Endodermal cell (in vitro differentiated cells): Measurements from ENCODE around the gene SDR42E1. TPM values are rescaled to one million over a fixed set of nuclear protein-coding genes. Genes with fewer than 3 reads are reported as not detected.

Experiments
- DNase-seq: peaks from one replicate; pipeline ENCODE4 v3.0.0-alpha.2; 2017
- H3K27ac ChIP-seq: 2 replicates; pipeline ENCODE4 v1.5.1; 2013; ENCODE audit warnings: mild to moderate bottlenecking, low read depth, low read length, moderate library complexity
- H3K27me3 ChIP-seq: 2 replicates; pipeline ENCODE4 v1.6.1; 2013; ENCODE audit warnings: mild to moderate bottlenecking, low read length, moderate library complexity; ENCODE audit not compliant: insufficient read depth, control insufficient read depth, poor library complexity, severe bottlenecking
- H3K36me3 ChIP-seq: 2 replicates; pipeline ENCODE4 v1.7.0; 2013; ENCODE audit warnings: mild to moderate bottlenecking, low read length, moderate library complexity; ENCODE audit not compliant: control insufficient read depth, insufficient read depth
- H3K4me1 ChIP-seq: one replicate; pipeline ENCODE4 v1.7.0; 2013; ENCODE audit warnings: low read length; ENCODE audit not compliant: control insufficient read depth, insufficient read depth
- H3K4me3 ChIP-seq: 2 replicates; pipeline ENCODE4 v1.5.1; 2013; ENCODE audit warnings: mild to moderate bottlenecking, low read length, moderate library complexity
- H3K9ac ChIP-seq: 2 replicates; pipeline ENCODE4 v1.6.1; 2013; ENCODE audit warnings: mild to moderate bottlenecking, low read length, moderate library complexity; ENCODE audit not compliant: poor library complexity, severe bottlenecking; ENCODE audit errors: extremely low read depth
- H3K9me3 ChIP-seq: 2 replicates; pipeline ENCODE4 v1.6.1; 2013; ENCODE audit warnings: mild to moderate bottlenecking, low read length, moderate library complexity; ENCODE audit not compliant: control insufficient read depth
- H3K27ac Mint-ChIP-seq: 2 replicates; pipeline ENCODE4 v1.8.0; 2020; ENCODE audit warnings: mixed read lengths
- H3K27me3 Mint-ChIP-seq: 2 replicates; pipeline ENCODE4 v1.8.0; 2021; ENCODE audit warnings: mild to moderate bottlenecking, mixed read lengths; ENCODE audit not compliant: insufficient read depth
- H3K36me3 Mint-ChIP-seq: 2 replicates; pipeline ENCODE4 v1.8.0; 2020; ENCODE audit warnings: low read depth, mixed read lengths
- H3K4me1 Mint-ChIP-seq: 2 replicates; pipeline ENCODE4 v1.8.0; 2020; ENCODE audit warnings: mixed read lengths
- H3K4me3 Mint-ChIP-seq: 2 replicates; pipeline ENCODE4 v1.8.0; 2020; ENCODE audit warnings: mild to moderate bottlenecking, moderate library complexity, mixed read lengths
- H3K9me3 Mint-ChIP-seq: 2 replicates; pipeline ENCODE4 v1.8.0; 2020; ENCODE audit warnings: mild to moderate bottlenecking, mixed read lengths
- CTCF ChIP-seq: fragments of 200-600 bp; sonication (generic); conservative IDR thresholded peaks from 2 replicates; pipeline ENCODE4 v1.5.0; 2021; ENCODE audit warnings: antibody characterized with exemption, mild to moderate bottlenecking
- WGBS, 2 experiments: methylation state at CpG; one replicate each; pipeline versions ENCODE4 v1.1.5 to v1.1.7; 2013; ENCODE audit warnings: missing lambda C conversion rate in 2 of 2, mixed read lengths in 1 of 2; ENCODE audit not compliant: insufficient coverage in 1 of 2, insufficient read length in 1 of 2; 5-methylcytosine and 5-hydroxymethylcytosine counted together
- total RNA-seq, 2 donors: library from RNA; stranded (reverse); fragmentation: NEBNext Ultra II Directional in 1 of 2; extraction: Animal tissue kit (Norgen Biotek cat#: 25700) in 1 of 2; gene quantifications; 2 replicates in 1 of 2; 3 replicates in 1 of 2; pipeline ENCODE4 v1.2.1, GENCODE V29; 2021

SDR42E1 gene
- total RNA-seq, 2 donors from 2014 or later = 0.15 TPM; not detected in 1

- H3K9me3 ChIP-seq = no peaks in the 10 kb centered on the region
- WGBS, 2 experiments = 91 to 100% methylated on average over 1 to 3 of the region's 3 CpGs
- Mint-ChIP-seq H3K4me1 (peaks cover 2% of the 10 kb centered on the region), H3K27ac (no peak overlapping the region), H3K9me3 (no peaks in the 10 kb centered on the region), H3K36me3 (no peaks in the 10 kb centered on the region), H3K4me3 (no peak overlapping the region), H3K27me3 (peaks cover 10% of the 10 kb centered on the region)
- no peak for DNase-seq
- no peak overlapping the region for H3K4me3 ChIP-seq
- no peak overlapping the region for H3K9ac ChIP-seq
- H3K36me3 ChIP-seq = no peaks in the 10 kb centered on the region
- no peaks in the 10 kb centered on the region for H3K27me3 ChIP-seq
- H3K27ac ChIP-seq = no peak overlapping the region
- H3K4me1 ChIP-seq = peaks cover under 1% of the 10 kb centered on the region
- TF ChIP-seq CTCF = no peak
Observed at GRCh38 chr16:82044585-82044911, 33.3 kb upstream of the SDR42E1 start.

GRCh38 chr16:82043680-82044584 lies 32.7 kb upstream of the SDR42E1 start:
- Histone ChIP-seq H3K27me3 (peaks cover 5% of the 10 kb centered on the region), H3K27ac (no peak overlapping the region), H3K9me3 (no peaks in the 10 kb centered on the region), H3K4me3 (no peak overlapping the region), H3K9ac (no peak overlapping the region), H3K36me3 (no peaks in the 10 kb centered on the region), H3K4me1 (no peaks in the 10 kb centered on the region)
- no peaks in the 10 kb centered on the region for H3K4me1 Mint-ChIP-seq
- TF ChIP-seq CTCF = no peak
- 89 to 90% methylated on average over 4 to 6 of the region's 6 CpGs for WGBS, 2 experiments
- H3K27ac Mint-ChIP-seq = no peak overlapping the region
- DNase-seq = no peak
- peaks cover 10% of the 10 kb centered on the region for H3K27me3 Mint-ChIP-seq
- H3K4me3 Mint-ChIP-seq = no peak overlapping the region
- H3K9me3 Mint-ChIP-seq = no peaks in the 10 kb centered on the region
- no peaks in the 10 kb centered on the region for H3K36me3 Mint-ChIP-seq

- Histone ChIP-seq H3K27ac (no peak overlapping the region), H3K36me3 (no peaks in the 10 kb centered on the region), H3K4me1 (no peaks in the 10 kb centered on the region), H3K9me3 (no peaks in the 10 kb centered on the region), H3K9ac (no peak overlapping the region), H3K27me3 (peaks cover 9% of the 10 kb centered on the region), H3K4me3 (no peak overlapping the region)
- no peak overlapping the region for H3K27ac Mint-ChIP-seq
- WGBS, 2 experiments = 88 to 100% methylated on average over 1 to 2 of the region's 2 CpGs
- H3K9me3 Mint-ChIP-seq = no peaks in the 10 kb centered on the region
- no peak overlapping the region for H3K4me3 Mint-ChIP-seq
- no peak for DNase-seq
- H3K4me1 Mint-ChIP-seq = no peaks in the 10 kb centered on the region
- H3K36me3 Mint-ChIP-seq = no peaks in the 10 kb centered on the region
- TF ChIP-seq CTCF = no peak
- peaks cover 14% of the 10 kb centered on the region for H3K27me3 Mint-ChIP-seq
Observed at GRCh38 chr16:82042846-82043245, 31.6 kb upstream of the SDR42E1 start.
